Right lobe of liver (tissue), 6 donors: ENCODE results near the gene FKTN. TPM values are rescaled to one million over a fixed set of nuclear protein-coding genes. Genes with fewer than 3 reads are reported as not detected.

Source experiments
- ATAC-seq, 4 donors: fragments of 200-7000 bp; cut with Tn5 transposase; one replicate each; pipeline ENCODE4 v1.9.1; 2020; ENCODE audit warnings: mild to moderate bottlenecking in 4 of 4, moderate library complexity in 4 of 4
- DNase-seq, 3 donors: peaks; one replicate each; pipeline ENCODE4 v3.0.0-alpha.2; 2020
- H3K27ac ChIP-seq, 3 donors: fragments of 200-600 bp; one replicate each; pipeline ENCODE4 v1.8.0; 2022
- H3K27me3 ChIP-seq, 2 donors: fragments of 200-600 bp; one replicate each; pipeline ENCODE4 v1.8.0; 2022
- H3K36me3 ChIP-seq, 4 donors: fragments of 200-600 bp; sonication (generic) in 1 of 4; one replicate each; pipeline versions ENCODE4 v1.5.1 to v1.8.0; 2017 to 2022; ENCODE audit warnings: control low read depth in 1 of 4
- H3K4me1 ChIP-seq, 4 donors: fragments of 200-600 bp; sonication (generic) in 1 of 4; one replicate each; pipeline versions ENCODE4 v1.5.1 to v1.8.0; 2017 to 2022; ENCODE audit warnings: control low read depth in 1 of 4
- H3K4me3 ChIP-seq, 3 donors: fragments of 200-600 bp; one replicate each; pipeline ENCODE4 v1.8.0; 2022
- H3K9me3 ChIP-seq, 4 donors: fragments of 200-600 bp; sonication (generic) in 1 of 4; one replicate each; pipeline versions ENCODE4 v1.5.1 to v1.8.0; 2017 to 2022; ENCODE audit warnings: control low read depth in 1 of 4
- CTCF ChIP-seq, 4 donors: fragments of 200-600 bp in 3 of 4; fragments of 450-650 bp in 1 of 4; IDR thresholded peaks; one replicate each; pipeline versions ENCODE4 v1.5.1 to v1.8.0; 2016 to 2022; ENCODE audit warnings: antibody characterized with exemption in 4 of 4, mild to moderate bottlenecking in 2 of 4
- POLR2A ChIP-seq: fragments of 450-650 bp; IDR thresholded peaks from one replicate; pipeline ENCODE4 v1.6.1; 2017; ENCODE audit warnings: antibody characterized with exemption, mild to moderate bottlenecking
- WGBS: methylation state at CpG from one replicate; pipeline ENCODE4 v1.1.6; 2018; ENCODE audit warnings: low coverage, low lambda C conversion rate; ENCODE audit not compliant: insufficient coverage; ENCODE audit errors: missing lambda C conversion rate; 5-methylcytosine and 5-hydroxymethylcytosine counted together
- intact Hi-C, 2 donors: fragments of 100-400 bp; cut with DNase I; formaldehyde crosslinking; loops; one replicate each; pipeline versions ENCODE4 v1.11.2 to v1.14.1; 2022
- total RNA-seq, 6 experiments: library from RNA; depleted of rRNA in 2 of 6; stranded (reverse); fragments of >200 nt in 2 of 6; fragmentation: NEBNext Ultra II Directional in 3 of 6; extraction: Animal tissue kit (Norgen Biotek cat#: 25700) in 3 of 6; gene quantifications; one replicate each; pipeline versions ENCODE4 v1.1.0 to v1.2.4, GENCODE V29; 2016 to 2023
- donor health status: DM: no; HTN: yes; CAD: no.
- donor health status: DM: no; HTN: no; CAD: no.
- donor health status: DM: no; HTN: no; CAD: no.
- donor health status: DM: no; HTN: yes; CAD: no.
- donor health status: DM: no; HTN: yes; CAD: no.

The FKTN gene
- total RNA-seq, 6 experiments from 2014 or later, result 4.5 to 9.8 (median 7.2) TPM

- no peaks in the 10 kb centered on the region for H3K36me3 ChIP-seq
- 73% methylated on average over 1 of the region's 1 CpG for WGBS
- peaks cover 0 to 9% (median 4%) of the 10 kb centered on the region in 4 donors for H3K4me1 ChIP-seq
- H3K9me3 ChIP-seq, result no peaks in the 10 kb centered on the region
- no peak for ATAC-seq
- H3K27me3 ChIP-seq, result no peaks in the 10 kb centered on the region
- no peak overlapping the region for H3K27ac ChIP-seq
- intact Hi-C loops, result no loop called here
- no peak overlapping the region for H3K4me3 ChIP-seq
- DNase-seq, result no peak
- TF ChIP-seq POLR2A (no peak), CTCF (IDR thresholded peaks at IDR 0.05) (no peak)
Measured at GRCh38 chr9:105683688-105684275, 125.9 kb downstream of the FKTN start.

GRCh38 chr9:105686936-105687335 is 129.0 kb downstream of the FKTN start:
- 98% methylated on average over 4 of the region's 4 CpGs for WGBS
- intact Hi-C loops, result no loop called here

More at GRCh38 chr9:105686936-105687335, 129.0 kb downstream of the FKTN start:
- TF ChIP-seq CTCF (IDR thresholded peaks at IDR 0.05) (no peak), POLR2A (no peak)
- H3K36me3 ChIP-seq, result no peaks in the 10 kb centered on the region
- DNase-seq (no peak), ATAC-seq (no peak)
- H3K4me1 ChIP-seq, result no peaks in the 10 kb centered on the region
- H3K27ac ChIP-seq, result no peak overlapping the region
- no peak overlapping the region for H3K4me3 ChIP-seq
- no peaks in the 10 kb centered on the region for H3K27me3 ChIP-seq
- no peaks in the 10 kb centered on the region for H3K9me3 ChIP-seq

Other genes with a start within 250 kb of the FKTN start
- 1 to 10 TPM in 5 of 6 experiments, under 1 TPM in 1; 0.46 to 2.0 (median 1.3) TPM for gene FSD1L, start 110.1 kb upstream of the FKTN start, total RNA-seq
- gene TAL2, start 104.3 kb downstream of the FKTN start, total RNA-seq, result under 1 TPM in 2 of 6 experiments, not detected in 4; 0.49 to 0.56 TPM
- gene TMEM38B, start 136.4 kb downstream of the FKTN start, total RNA-seq, result 10 to 100 TPM in 5 of 6 experiments, 1 to 10 TPM in 1; 9.5 to 16.9 (median 11.9) TPM